Adrenal gland (tissue), 12 donors: ENCODE results near the gene ALOX15B. TPM values are rescaled to one million over a fixed set of nuclear protein-coding genes. Genes with fewer than 3 reads are reported as not detected.
A peak's percentile ranks its signal among the peaks of the same experiment; 100 is the strongest.

Source experiments
- DNase-seq, 7 donors: peaks; one replicate each; pipeline ENCODE4 v3.0.0-alpha.2; 2019 to 2020
- H3K27ac ChIP-seq, 5 donors: fragments of 200-600 bp; sonication (generic) in 4 of 5; 1 replicate in 3 of 5; 2 replicates in 2 of 5; pipeline versions ENCODE4 v1.5.1 to v1.8.0; 2016 to 2020; ENCODE audit warnings: mild to moderate bottlenecking in 1 of 5
- H3K27me3 ChIP-seq: fragments of 200-600 bp; 2 replicates; pipeline ENCODE4 v1.8.0; 2021
- H3K36me3 ChIP-seq, 2 donors: fragments of 200-600 bp; replicated peaks in 1 of 2; 1 replicate in 1 of 2; 2 replicates in 1 of 2; pipeline versions ENCODE4 v1.5.1 to v1.8.0; 2018 to 2022
- H3K4me1 ChIP-seq, 2 donors: fragments of 200-600 bp; replicated peaks in 1 of 2; 1 replicate in 1 of 2; 2 replicates in 1 of 2; pipeline versions ENCODE4 v1.5.1 to v1.8.0; 2018 to 2021
- H3K4me3 ChIP-seq, 4 donors: fragments of 200-600 bp; sonication (generic) in 3 of 4; one replicate each; pipeline ENCODE4 v1.5.1; 2016 to 2018
- H3K9me3 ChIP-seq, 3 donors: fragments of 200-600 bp; sonication (generic) in 1 of 3; replicated peaks in 1 of 3; 1 replicate in 2 of 3; 2 replicates in 1 of 3; pipeline versions ENCODE4 v1.5.1 to v1.8.0; 2016 to 2021
- CTCF ChIP-seq, 6 experiments: fragments of 450-650 bp in 4 of 6; fragments of 200-600 bp in 2 of 6; sonication (generic) in 1 of 6; IDR thresholded peaks; 1 replicate in 5 of 6; 2 replicates in 1 of 6; pipeline versions ENCODE4 v1.5.1 to v1.8.0; 2016 to 2021; ENCODE audit warnings: antibody characterized with exemption in 6 of 6, mild to moderate bottlenecking in 2 of 6, moderate library complexity in 1 of 6
- POLR2A ChIP-seq, 2 donors: fragments of 450-650 bp; IDR thresholded peaks; one replicate each; pipeline ENCODE4 v1.6.1; 2017; ENCODE audit warnings: antibody characterized with exemption in 2 of 2, mild to moderate bottlenecking in 2 of 2, moderate library complexity in 1 of 2
- WGBS, 4 donors: extraction: QIAGEN DNeasy Blood & Tissue Kit in 2 of 4; methylation state at CpG; one replicate each; pipeline versions ENCODE4 v1.1.5 to v1.1.7; 2013 to 2017; 5-methylcytosine and 5-hydroxymethylcytosine counted together
- intact Hi-C, 2 donors: fragments of 100-400 bp; cut with DNase I; formaldehyde crosslinking; loops; one replicate each; pipeline versions ENCODE4 v1.14.1 to v1.15.0; 2022 to 2023
- polyA plus RNA-seq, 3 donors: library from polyadenylated mRNA; stranded (reverse); fragments of 200-250 nt in 2 of 3; fragments of 350-450 nt in 1 of 3; fragmentation: Illumina TruSeq in 1 of 3; extraction: RNeasy Lipid Tissue Mini Kit (QIAGEN cat#74804) in 1 of 3; gene quantifications; one replicate each; pipeline ENCODE4 v1.2.3, GENCODE V29; 2013 to 2014
- total RNA-seq, 9 donors: library from RNA; depleted of rRNA in 4 of 9; stranded (reverse); fragments of >200 nt in 4 of 9; fragments of 120-200 nt in 1 of 9; fragmentation: NEBNext Ultra II Directional in 1 of 9; extraction: Animal tissue kit (Norgen Biotek cat#: 25700) in 1 of 9; gene quantifications; one replicate each; pipeline versions ENCODE4 v1.1.0 to v1.2.4, GENCODE V29; 2013 to 2023
- donor health status: healthy with polysubstance abuse.
- donor health status: Bipolar disorder and iron deficiency.
- donor health status: DM: yes; HTN: yes; CAD: no.
- donor health status: DM: no; HTN: no; CAD: no.
- donor health status: DM: no; HTN: no; CAD: no.
- donor health status: DM: yes; HTN: yes; CAD: no.

ALOX15B gene
- total and polyA plus RNA-seq, 12 donors, result 1.1 to 9.8 (median 3.9) TPM; not detected in 1

DNA sequence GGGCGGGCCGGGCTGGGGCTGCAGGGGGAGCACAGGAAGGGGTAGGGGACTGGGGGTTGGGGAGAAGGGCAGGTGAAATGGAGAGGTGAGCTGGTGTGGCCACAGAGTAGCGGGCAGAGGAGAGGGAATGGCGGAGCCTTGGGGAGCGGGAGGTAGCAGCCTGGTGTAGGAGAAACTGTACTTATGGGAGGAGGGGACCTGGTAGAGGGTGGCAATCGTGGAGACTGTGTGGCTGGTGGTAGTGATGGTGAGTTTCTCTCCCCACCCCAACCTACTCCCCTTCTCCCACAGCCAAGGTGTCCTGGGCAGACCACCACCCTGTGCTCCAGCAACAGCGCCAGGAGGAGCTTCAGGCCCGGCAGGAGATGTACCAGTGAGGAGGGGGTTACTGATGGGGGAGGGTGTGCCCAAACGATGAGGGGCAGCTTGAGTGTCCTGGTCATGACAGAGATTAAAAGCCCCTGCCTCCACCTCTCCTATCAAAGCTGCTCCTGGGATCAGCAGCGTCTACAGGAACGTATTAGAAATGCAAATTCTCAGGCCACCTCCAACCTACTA is 831 bp downstream of the ALOX15B start:
- peak overlapping the region in 1 of 4 donors; percentile 38 for H3K4me3 ChIP-seq

DNA sequence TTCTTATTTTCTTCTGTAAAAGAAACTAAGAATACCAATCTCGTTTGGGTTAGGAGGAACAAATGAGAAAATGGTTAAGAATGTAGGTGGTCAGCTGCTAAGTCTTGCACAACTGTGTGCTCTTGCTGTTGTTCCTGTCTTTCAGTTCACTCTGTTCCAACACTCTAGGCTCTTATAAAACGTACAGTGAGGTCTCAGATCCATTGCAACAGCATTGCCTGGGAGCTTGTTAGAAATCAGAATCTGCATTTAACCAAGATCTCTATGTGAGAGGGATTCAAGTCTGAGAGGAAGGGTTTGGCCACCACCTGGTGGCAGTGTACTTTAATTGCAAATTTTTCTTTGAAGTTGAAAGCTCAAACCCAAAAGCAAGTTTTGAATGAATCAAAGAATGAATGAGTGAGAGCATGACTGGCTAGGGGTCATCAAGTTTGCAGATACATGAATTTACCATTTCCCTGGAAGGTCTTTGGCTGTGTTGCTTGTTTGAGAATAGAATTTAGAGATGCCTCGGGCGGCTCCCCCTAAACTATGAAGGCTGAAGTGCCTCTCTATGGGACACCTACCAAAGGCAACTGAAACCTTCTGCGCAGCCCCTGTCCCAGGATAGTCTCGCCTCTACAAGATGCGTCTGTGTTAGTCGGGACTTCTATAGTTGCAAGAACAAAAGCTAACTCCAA is 2.5 kb downstream of the ALOX15B start:
- no peaks in the 10 kb centered on the region for H3K36me3 ChIP-seq
- peaks cover 5% of the 10 kb centered on the region for H3K27me3 ChIP-seq
- TF ChIP-seq POLR2A (IDR thresholded peaks at IDR 0.05), result no peak
- TF ChIP-seq CTCF (IDR thresholded peaks at IDR 0.05), result peak; percentile 28 to 55 (median 46)
- no peak overlapping the region for H3K4me3 ChIP-seq
- 55 to 74% (median 68%) methylated on average over 8 of the region's 8 CpGs for WGBS, 4 donors
- intact Hi-C loops, result no loop called here
- no peaks in the 10 kb centered on the region for H3K9me3 ChIP-seq
- H3K4me1 ChIP-seq, result no peaks in the 10 kb centered on the region
- peak in 2 of 7 donors; percentile 46 to 47 for DNase-seq
- H3K27ac ChIP-seq, result peak overlapping the region in 2 of 5 donors; percentile 6 to 27

More for the DNA sequence above, 831 bp downstream of the ALOX15B start:
- Histone ChIP-seq H3K9me3 (no peaks in the 10 kb centered on the region), H3K36me3 (no peaks in the 10 kb centered on the region), H3K27me3 (no peaks in the 10 kb centered on the region), H3K4me1 (no peaks in the 10 kb centered on the region), H3K27ac (no peak overlapping the region)
- peak in 2 of 7 donors; percentile 10 to 31 for DNase-seq
- intact Hi-C loops, result no loop called here
- 52 to 59% (median 58%) methylated on average over 9 to 11 of the region's 11 CpGs for WGBS, 4 donors
- TF ChIP-seq POLR2A (IDR thresholded peaks at IDR 0.05), result no peak
- TF ChIP-seq CTCF (IDR thresholded peaks at IDR 0.05), result no peak

GRCh38 chr17:8041979-8042378 is 3.1 kb downstream of the ALOX15B start:
- peaks cover 5% of the 10 kb centered on the region for H3K27me3 ChIP-seq
- H3K9me3 ChIP-seq, result no peaks in the 10 kb centered on the region
- DNase-seq, result peak in 1 of 7 donors; percentile 12
- no peak overlapping the region for H3K4me3 ChIP-seq
- H3K36me3 ChIP-seq, result no peaks in the 10 kb centered on the region
- H3K4me1 ChIP-seq, result no peaks in the 10 kb centered on the region
- TF ChIP-seq CTCF (IDR thresholded peaks at IDR 0.05) (no peak), POLR2A (IDR thresholded peaks at IDR 0.05) (no peak)
- H3K27ac ChIP-seq, result peak overlapping the region in 1 of 5 donors; percentile 2
- intact Hi-C loops, result no loop called here

GRCh38 chr17:8044819-8045810 is 6.3 kb downstream of the ALOX15B start:
- DNase-seq, result peak in 1 of 7 donors; percentile 7
- intact Hi-C loops, result no loop called here
- Histone ChIP-seq H3K9me3 (no peaks in the 10 kb centered on the region), H3K4me3 (no peak overlapping the region), H3K36me3 (no peaks in the 10 kb centered on the region), H3K4me1 (no peaks in the 10 kb centered on the region), H3K27ac (no peak overlapping the region), H3K27me3 (peaks cover 5% of the 10 kb centered on the region)
- TF ChIP-seq POLR2A (IDR thresholded peaks at IDR 0.05) (no peak), CTCF (IDR thresholded peaks at IDR 0.05) (no peak)
- 78 to 85% (median 82%) methylated on average over 17 to 24 of the region's 24 CpGs for WGBS, 4 donors
